Stimulated activated CD8-positive, alpha-beta memory T cell treated with anti-CD3 and anti-CD28 coated beads, Interleukin-7, amount 100 ng/mL, for 48 hours (primary cell): ENCODE data around the gene PRMT9.
A peak's percentile ranks its signal among the peaks of the same experiment; 100 is the strongest.

Experiments used
- DNase-seq, 2 donors: peaks; one replicate each; pipeline ENCODE4 v3.0.0-alpha.2; 2020; ENCODE audit warnings: low read depth in 1 of 2; ENCODE audit errors: extremely low read depth in 1 of 2

The PRMT9 gene

GRCh38 chr4:147683717-147684700 is at the start of gene PRMT9:
Gene PRMT9, minus strand, starts transcription at chr4:147684163. Its CDS starts 176 bp downstream, at chr4:147683987.
- DNase-seq, result peak; percentile 76 to 78

- DNase-seq, result no peak
Observed at GRCh38 chr4:147732518-147733235, 48.7 kb upstream of the PRMT9 start.

GRCh38 chr4:147731580-147732517 is 47.9 kb upstream of the PRMT9 start, which contains the start of gene ARHGAP10:
Gene ARHGAP10, plus strand, starts transcription at chr4:147732088. Its CDS starts 214 bp downstream, at chr4:147732302.
- peak; percentile 43 to 46 for DNase-seq

- no peak for DNase-seq
Observed at GRCh38 chr4:147730333-147730732, 46.4 kb upstream of the PRMT9 start.

- no peak for DNase-seq
Observed at GRCh38 chr4:147727476-147728028, 43.6 kb upstream of the PRMT9 start.

GRCh38 chr4:147725673-147726072 is 41.7 kb upstream of the PRMT9 start:
- DNase-seq, result no peak

GRCh38 chr4:147724468-147725201 is 40.7 kb upstream of the PRMT9 start:
- no peak for DNase-seq

- DNase-seq, result no peak
Observed at GRCh38 chr4:147723326-147723725, 39.4 kb upstream of the PRMT9 start.

- DNase-seq, result no peak
Observed at GRCh38 chr4:147717878-147718277, 33.9 kb upstream of the PRMT9 start.

- DNase-seq, result no peak
Observed at GRCh38 chr4:147714575-147715401, 30.8 kb upstream of the PRMT9 start.

GRCh38 chr4:147709999-147710398 is 26.0 kb upstream of the PRMT9 start:
- no peak for DNase-seq

- no peak for DNase-seq
Observed at GRCh38 chr4:147707892-147708672, 24.1 kb upstream of the PRMT9 start.

- no peak for DNase-seq
Observed at GRCh38 chr4:147704846-147705245, 20.9 kb upstream of the PRMT9 start.

GRCh38 chr4:147696866-147697265 is 12.9 kb upstream of the PRMT9 start:
- no peak for DNase-seq

GRCh38 chr4:147693218-147693617 is 9.3 kb upstream of the PRMT9 start:
- DNase-seq, result no peak

- DNase-seq, result no peak
Observed at GRCh38 chr4:147691820-147692219, 7.9 kb upstream of the PRMT9 start.

- DNase-seq, result peak in 1 of 2 donors; percentile 30
Observed at GRCh38 chr4:147689067-147689466, 5.1 kb upstream of the PRMT9 start.

GRCh38 chr4:147683188-147683591 is 773 bp downstream of the PRMT9 start:
- DNase-seq, result no peak
